ENCODE measurements around the gene CDK12. TPM values are rescaled to one million over a fixed set of nuclear protein-coding genes. Genes with fewer than 3 reads are reported as not detected.
"Not testable (repeated sequence)": the region's sequence is repeated elsewhere in the genome, so short reads cannot be mapped to it uniquely, and the experiment has no call there.

The CDK12 gene
- total RNA-seq, 4 donors from 2014 or later = 28.2 to 35.2 (median 30.4) TPM

- WGBS = under 1% methylated on average over 30 of the region's 34 CpGs
- Histone ChIP-seq H3K36me3 (peaks cover 0 to 7% (median 0%) of the 10 kb centered on the region in 4 donors), H3K9me3 (no peaks in the 10 kb centered on the region), H3K27ac (replicated peaks in 1 of 4) (peak overlapping the region; percentile 94 to 100 (median 98)), H3K4me1 (peaks cover 30 to 48% (median 44%) of the 10 kb centered on the region in 4 donors), H3K4me3 (peak overlapping the region; percentile 70 to 98 (median 92)), H3K27me3 (no peaks in the 10 kb centered on the region)
- DNase-seq (ENCODE audit: extremely low spot score) = no peak
- TF ChIP-seq POLR2A (IDR thresholded peaks at IDR 0.05; ENCODE audit: low read depth) (no peak), POLR2AphosphoS5 (IDR thresholded peaks at IDR 0.05) (no peak), EP300 (IDR thresholded peaks at IDR 0.05) (no peak)
- TF ChIP-seq, protein P1, sequence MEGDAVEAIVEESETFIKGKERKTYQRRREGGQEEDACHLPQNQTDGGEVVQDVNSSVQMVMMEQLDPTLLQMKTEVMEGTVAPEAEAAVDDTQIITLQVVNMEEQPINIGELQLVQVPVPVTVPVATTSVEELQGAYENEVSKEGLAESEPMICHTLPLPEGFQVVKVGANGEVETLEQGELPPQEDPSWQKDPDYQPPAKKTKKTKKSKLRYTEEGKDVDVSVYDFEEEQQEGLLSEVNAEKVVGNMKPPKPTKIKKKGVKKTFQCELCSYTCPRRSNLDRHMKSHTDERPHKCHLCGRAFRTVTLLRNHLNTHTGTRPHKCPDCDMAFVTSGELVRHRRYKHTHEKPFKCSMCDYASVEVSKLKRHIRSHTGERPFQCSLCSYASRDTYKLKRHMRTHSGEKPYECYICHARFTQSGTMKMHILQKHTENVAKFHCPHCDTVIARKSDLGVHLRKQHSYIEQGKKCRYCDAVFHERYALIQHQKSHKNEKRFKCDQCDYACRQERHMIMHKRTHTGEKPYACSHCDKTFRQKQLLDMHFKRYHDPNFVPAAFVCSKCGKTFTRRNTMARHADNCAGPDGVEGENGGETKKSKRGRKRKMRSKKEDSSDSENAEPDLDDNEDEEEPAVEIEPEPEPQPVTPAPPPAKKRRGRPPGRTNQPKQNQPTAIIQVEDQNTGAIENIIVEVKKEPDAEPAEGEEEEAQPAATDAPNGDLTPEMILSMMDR (IDR thresholded peaks at IDR 0.05) = no peak
- intact Hi-C loops (cut with DNase I) = no loop called here
Observed at GRCh38 chr17:39461926-39462569, 762 bp downstream of the CDK12 start.

GRCh38 chr17:39462631-39463375 lies 1.5 kb downstream of the CDK12 start:
- no peak for DNase-seq (ENCODE audit: extremely low spot score)
- Histone ChIP-seq H3K4me1 (peaks cover 30 to 54% (median 50%) of the 10 kb centered on the region in 4 donors), H3K9me3 (no peaks in the 10 kb centered on the region), H3K36me3 (peaks cover 0 to 7% (median 3%) of the 10 kb centered on the region in 4 donors), H3K27me3 (no peaks in the 10 kb centered on the region), H3K27ac (replicated peaks in 1 of 4) (peak overlapping the region; percentile 94 to 100 (median 98)), H3K4me3 (peak overlapping the region; percentile 70 to 98 (median 92))
- intact Hi-C loops (cut with DNase I) = no loop called here
- WGBS = under 1% methylated on average over 27 of the region's 28 CpGs
- TF ChIP-seq, protein P1 (IDR thresholded peaks at IDR 0.05) = no peak

- 90% methylated on average over 11 of the region's 11 CpGs for WGBS
- H3K9me3 ChIP-seq; H3K27ac ChIP-seq (replicated peaks in 1 of 4); DNase-seq (ENCODE audit: extremely low spot score); intact Hi-C loops (cut with DNase I); H3K27me3 ChIP-seq: not testable (repeated sequence)
- peaks cover 30 to 54% (median 50%) of the 10 kb centered on the region in 4 donors for H3K4me1 ChIP-seq
- peaks cover 0 to 20% (median 4%) of the 10 kb centered on the region in 4 donors for H3K36me3 ChIP-seq
- H3K4me3 ChIP-seq = peak overlapping the region; percentile 70 to 98 (median 92)
Observed at GRCh38 chr17:39464639-39465181, 3.4 kb downstream of the CDK12 start.

- WGBS = 98% methylated on average over 11 of the region's 11 CpGs
- H3K36me3 ChIP-seq = peaks cover 19 to 54% (median 37%) of the 10 kb centered on the region in 4 donors
- peaks cover 24 to 39% (median 34%) of the 10 kb centered on the region in 4 donors for H3K4me1 ChIP-seq
- H3K27me3 ChIP-seq; H3K9me3 ChIP-seq; H3K4me3 ChIP-seq; intact Hi-C loops (cut with DNase I); DNase-seq (ENCODE audit: extremely low spot score); H3K27ac ChIP-seq (replicated peaks in 1 of 4): not testable (repeated sequence)
Observed at GRCh38 chr17:39468610-39469009, 7.3 kb downstream of the CDK12 start.

GRCh38 chr17:39473310-39473709 lies 12.0 kb downstream of the CDK12 start:
- Histone ChIP-seq H3K27me3 (no peaks in the 10 kb centered on the region), H3K27ac (replicated peaks in 1 of 4) (no peak overlapping the region), H3K36me3 (peaks cover 34 to 76% (median 62%) of the 10 kb centered on the region in 4 donors), H3K4me1 (no peaks in the 10 kb centered on the region), H3K4me3 (no peak overlapping the region), H3K9me3 (no peaks in the 10 kb centered on the region)
- TF ChIP-seq, protein P1 (IDR thresholded peaks at IDR 0.05) = no peak
- TF ChIP-seq EP300 (IDR thresholded peaks at IDR 0.05) (no peak), POLR2A (IDR thresholded peaks at IDR 0.05; ENCODE audit: low read depth) (no peak), POLR2AphosphoS5 (IDR thresholded peaks at IDR 0.05) (no peak)
- DNase-seq (ENCODE audit: extremely low spot score) = no peak
- 92% methylated on average over 7 of the region's 7 CpGs for WGBS
- intact Hi-C loops (cut with DNase I) = no loop called here

DNA sequence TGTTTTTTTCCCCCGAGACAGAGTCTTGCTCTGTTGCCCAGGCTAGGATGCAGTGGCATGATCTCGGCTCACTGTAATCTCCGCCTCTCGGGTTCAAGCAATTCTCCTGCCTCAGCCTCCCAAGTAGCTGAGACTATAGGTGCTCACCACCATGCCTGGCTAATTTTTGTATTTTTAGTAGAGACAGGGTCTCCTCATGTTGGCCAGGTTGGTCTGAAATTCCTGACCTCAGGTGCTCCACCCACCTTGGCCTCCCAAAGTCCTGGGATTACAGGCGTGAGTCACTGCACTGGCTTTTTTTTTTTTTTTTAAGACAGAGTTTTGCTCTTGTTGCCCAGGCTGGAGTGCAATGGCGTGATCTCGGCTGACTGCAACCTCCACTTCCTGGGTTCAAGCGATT lies 18.3 kb downstream of the CDK12 start:
- H3K27me3 ChIP-seq; DNase-seq (ENCODE audit: extremely low spot score); H3K9me3 ChIP-seq; H3K4me1 ChIP-seq; H3K27ac ChIP-seq (replicated peaks in 1 of 4); intact Hi-C loops (cut with DNase I); H3K4me3 ChIP-seq: not testable (repeated sequence)
- peaks cover 10 to 61% (median 32%) of the 10 kb centered on the region in 4 donors for H3K36me3 ChIP-seq
- WGBS = 93% methylated on average over 8 of the region's 8 CpGs
